C4-2B (cell line): ENCODE results near the gene NRXN3.

Experiments
- H3K27ac ChIP-seq: fragments of 450-650 bp; 2 replicates; pipeline ENCODE4 v1.5.1; 2017
- CTCF ChIP-seq: fragments of 450-650 bp; conservative IDR thresholded peaks from 2 replicates; pipeline ENCODE4 v1.5.1; 2017; ENCODE audit warnings: mild to moderate bottlenecking
- ZFX ChIP-seq: fragments of 450-650 bp; IDR thresholded peaks from 2 replicates; pipeline ENCODE4 v1.6.1; 2017

NRXN3 gene

GRCh38 chr14:79415726-79416125 lies 1245.6 kb downstream of the NRXN3 start:
- no peak overlapping the region for H3K27ac ChIP-seq
- TF ChIP-seq CTCF (no peak), ZFX (no peak)

- TF ChIP-seq ZFX (no peak), CTCF (no peak)
Measured at GRCh38 chr14:79417961-79418360, 1247.8 kb downstream of the NRXN3 start.

GRCh38 chr14:79418649-79419415 lies 1248.7 kb downstream of the NRXN3 start:
- TF ChIP-seq ZFX = no peak
- H3K27ac ChIP-seq = no peak overlapping the region

More at GRCh38 chr14:79417961-79418360, 1247.8 kb downstream of the NRXN3 start:
- no peak overlapping the region for H3K27ac ChIP-seq

GRCh38 chr14:79419571-79420327 lies 1249.6 kb downstream of the NRXN3 start:
- no peak overlapping the region for H3K27ac ChIP-seq
- no peak for TF ChIP-seq ZFX
- TF ChIP-seq CTCF = no peak

- TF ChIP-seq CTCF (no peak), ZFX (no peak)
Measured at GRCh38 chr14:79420725-79421124, 1250.6 kb downstream of the NRXN3 start.

GRCh38 chr14:79421811-79422210 lies 1251.6 kb downstream of the NRXN3 start:
- TF ChIP-seq ZFX = no peak
- TF ChIP-seq CTCF = no peak
- no peak overlapping the region for H3K27ac ChIP-seq

More at GRCh38 chr14:79420725-79421124, 1250.6 kb downstream of the NRXN3 start:
- H3K27ac ChIP-seq = no peak overlapping the region

- H3K27ac ChIP-seq = no peak overlapping the region
- TF ChIP-seq ZFX (no peak), CTCF (no peak)
Measured at GRCh38 chr14:79424462-79424861, 1254.3 kb downstream of the NRXN3 start.
